Measurements from ENCODE around the gene SRRT.

The SRRT gene

GRCh38 chr7:100874577-100875355 lies at the start of gene SRRT:
Gene SRRT, plus strand, starts transcription at chr7:100875103. Its CDS starts 488 bp downstream, at chr7:100875591.
- in situ Hi-C loops (cut with HindIII; ENCODE audit: low pct_ligation_motif_present, low pct_unique_long_range_greater_than_20kb, low sequenced_read_pairs): no loop called here
- peak; percentile 100 for DNase-seq

- in situ Hi-C loops (cut with HindIII; ENCODE audit: low pct_ligation_motif_present, low pct_unique_long_range_greater_than_20kb, low sequenced_read_pairs): loop anchor here (25.0 kb wide), 1 partner anchor 113 kb away; the partner anchor contains the start of genes EPO and POP7
- no peak for DNase-seq
Observed at GRCh38 chr7:100825215-100825671, 49.7 kb upstream of the SRRT start.

GRCh38 chr7:100825751-100826513 lies 49.0 kb upstream of the SRRT start:
- peak; percentile 53 for DNase-seq
- in situ Hi-C loops (cut with HindIII; ENCODE audit: low pct_ligation_motif_present, low pct_unique_long_range_greater_than_20kb, low sequenced_read_pairs): loop anchor here (25.0 kb wide), 1 partner anchor 114 kb away; the partner anchor contains the start of genes EPO and POP7

- peak; percentile 15 for DNase-seq
- in situ Hi-C loops (cut with HindIII; ENCODE audit: low pct_ligation_motif_present, low pct_unique_long_range_greater_than_20kb, low sequenced_read_pairs): loop anchor here (25.0 kb wide), 1 partner anchor 114 kb away; the partner anchor contains the start of genes EPO and POP7
Observed at GRCh38 chr7:100826514-100827329, 48.2 kb upstream of the SRRT start.

GRCh38 chr7:100827330-100828226 lies 47.3 kb upstream of the SRRT start, which contains the start of gene EPHB4:
Gene EPHB4, minus strand, starts transcription at chr7:100827523. Its CDS starts 493 bp downstream, at chr7:100827030.
- in situ Hi-C loops (cut with HindIII; ENCODE audit: low pct_ligation_motif_present, low pct_unique_long_range_greater_than_20kb, low sequenced_read_pairs): loop anchor here (25.0 kb wide), 1 partner anchor 115 kb away; the partner anchor contains the start of genes EPO and POP7
- peak; percentile 93 for DNase-seq

- no peak for DNase-seq
- in situ Hi-C loops (cut with HindIII; ENCODE audit: low pct_ligation_motif_present, low pct_unique_long_range_greater_than_20kb, low sequenced_read_pairs): loop anchor here (25.0 kb wide), 1 partner anchor 117 kb away; the partner anchor contains the start of genes EPO and POP7
Observed at GRCh38 chr7:100829150-100829716, 45.7 kb upstream of the SRRT start.

GRCh38 chr7:100830396-100830795 lies 44.5 kb upstream of the SRRT start:
- in situ Hi-C loops (cut with HindIII; ENCODE audit: low pct_ligation_motif_present, low pct_unique_long_range_greater_than_20kb, low sequenced_read_pairs): loop anchor here (25.0 kb wide), 1 partner anchor 118 kb away; the partner anchor contains the start of genes EPO and POP7
- DNase-seq: no peak

- no peak for DNase-seq
- in situ Hi-C loops (cut with HindIII; ENCODE audit: low pct_ligation_motif_present, low pct_unique_long_range_greater_than_20kb, low sequenced_read_pairs): loop anchor here (25.0 kb wide), 1 partner anchor 120 kb away; the partner anchor contains the start of genes EPO and POP7
Observed at GRCh38 chr7:100832281-100832633, 42.6 kb upstream of the SRRT start.

- DNase-seq: no peak
- in situ Hi-C loops (cut with HindIII; ENCODE audit: low pct_ligation_motif_present, low pct_unique_long_range_greater_than_20kb, low sequenced_read_pairs): loop anchor here (25.0 kb wide), 1 partner anchor 124 kb away; the partner anchor contains the start of genes EPO and POP7
Observed at GRCh38 chr7:100835903-100836811, 38.7 kb upstream of the SRRT start.

- in situ Hi-C loops (cut with HindIII; ENCODE audit: low pct_ligation_motif_present, low pct_unique_long_range_greater_than_20kb, low sequenced_read_pairs): loop anchor here (25.0 kb wide), 1 partner anchor 124 kb away; the partner anchor contains the start of genes EPO and POP7
- no peak for DNase-seq
Observed at GRCh38 chr7:100836812-100837098, 38.1 kb upstream of the SRRT start.

- DNase-seq: peak; percentile 92
- in situ Hi-C loops (cut with HindIII; ENCODE audit: low pct_ligation_motif_present, low pct_unique_long_range_greater_than_20kb, low sequenced_read_pairs): loop anchor here (25.0 kb wide), 1 partner anchor 125 kb away; the partner anchor contains the start of genes EPO and POP7
Observed at GRCh38 chr7:100837099-100837836, 37.6 kb upstream of the SRRT start.

GRCh38 chr7:100839361-100839760 lies 35.5 kb upstream of the SRRT start:
- no peak for DNase-seq
- in situ Hi-C loops (cut with HindIII; ENCODE audit: low pct_ligation_motif_present, low pct_unique_long_range_greater_than_20kb, low sequenced_read_pairs): loop anchor here (25.0 kb wide), 1 partner anchor 127 kb away; the partner anchor contains the start of genes EPO and POP7

GRCh38 chr7:100840470-100841100 lies 34.3 kb upstream of the SRRT start:
- no peak for DNase-seq
- in situ Hi-C loops (cut with HindIII; ENCODE audit: low pct_ligation_motif_present, low pct_unique_long_range_greater_than_20kb, low sequenced_read_pairs): loop anchor here (25.0 kb wide), 1 partner anchor 128 kb away; the partner anchor contains the start of genes EPO and POP7

- no peak for DNase-seq
- in situ Hi-C loops (cut with HindIII; ENCODE audit: low pct_ligation_motif_present, low pct_unique_long_range_greater_than_20kb, low sequenced_read_pairs): loop anchor here (25.0 kb wide), 1 partner anchor 135 kb away; the partner anchor contains the start of genes EPO and POP7
Observed at GRCh38 chr7:100847360-100847759, 27.5 kb upstream of the SRRT start.
